ENCODE measurements around the gene DCLK1. TPM values are rescaled to one million over a fixed set of nuclear protein-coding genes. Genes with fewer than 3 reads are reported as not detected.

Gene DCLK1
- total RNA-seq, 1 donor from 2014 or later = 7.9 TPM

- Mint-ChIP-seq H3K36me3 (ENCODE audit: low read depth) (peaks cover 6% of the 10 kb centered on the region), H3K4me3 (ENCODE audit: unreplicated experiment) (no peak overlapping the region), H3K27ac (ENCODE audit: unreplicated experiment) (no peak overlapping the region), H3K9me3 (ENCODE audit: low read depth) (peaks cover 7% of the 10 kb centered on the region), H3K27me3 (ENCODE audit: low read depth) (no peaks in the 10 kb centered on the region), H3K4me1 (ENCODE audit: low read depth) (peaks cover 29% of the 10 kb centered on the region)
- no peak for DNase-seq (ENCODE audit: low spot score)
- TF ChIP-seq CTCF (IDR thresholded peaks at IDR 0.05) = no peak
Measured at GRCh38 chr13:35930665-35931631, 200.2 kb downstream of the DCLK1 start.

GRCh38 chr13:35927567-35928021 lies 203.6 kb downstream of the DCLK1 start:
- Mint-ChIP-seq H3K27me3 (ENCODE audit: low read depth) (no peaks in the 10 kb centered on the region), H3K4me1 (ENCODE audit: low read depth) (peaks cover 55% of the 10 kb centered on the region), H3K36me3 (ENCODE audit: low read depth) (no peaks in the 10 kb centered on the region), H3K9me3 (ENCODE audit: low read depth) (peaks cover 7% of the 10 kb centered on the region), H3K4me3 (ENCODE audit: unreplicated experiment) (no peak overlapping the region), H3K27ac (ENCODE audit: unreplicated experiment) (no peak overlapping the region)
- TF ChIP-seq CTCF (IDR thresholded peaks at IDR 0.05) = no peak
- no peak for DNase-seq (ENCODE audit: low spot score)

- no peak for TF ChIP-seq CTCF (IDR thresholded peaks at IDR 0.05)
- Mint-ChIP-seq H3K4me1 (ENCODE audit: low read depth) (peaks cover 60% of the 10 kb centered on the region), H3K27ac (ENCODE audit: unreplicated experiment) (no peak overlapping the region), H3K4me3 (ENCODE audit: unreplicated experiment) (no peak overlapping the region), H3K9me3 (ENCODE audit: low read depth) (peaks cover 3% of the 10 kb centered on the region), H3K36me3 (ENCODE audit: low read depth) (no peaks in the 10 kb centered on the region), H3K27me3 (ENCODE audit: low read depth) (no peaks in the 10 kb centered on the region)
- DNase-seq (ENCODE audit: low spot score) = no peak
Measured at GRCh38 chr13:35926859-35927530, 204.2 kb downstream of the DCLK1 start.

GRCh38 chr13:35925669-35926068 lies 205.5 kb downstream of the DCLK1 start:
- no peak for TF ChIP-seq CTCF (IDR thresholded peaks at IDR 0.05)
- no peak overlapping the region for H3K27ac Mint-ChIP-seq (ENCODE audit: unreplicated experiment)
- no peak for DNase-seq (ENCODE audit: low spot score)
- H3K27me3 Mint-ChIP-seq (ENCODE audit: low read depth) = no peaks in the 10 kb centered on the region
- no peaks in the 10 kb centered on the region for H3K36me3 Mint-ChIP-seq (ENCODE audit: low read depth)
- peaks cover 70% of the 10 kb centered on the region for H3K4me1 Mint-ChIP-seq (ENCODE audit: low read depth)
- peaks cover 1% of the 10 kb centered on the region for H3K9me3 Mint-ChIP-seq (ENCODE audit: low read depth)
- H3K4me3 Mint-ChIP-seq (ENCODE audit: unreplicated experiment) = no peak overlapping the region

- DNase-seq (ENCODE audit: low spot score) = no peak
- H3K4me1 Mint-ChIP-seq (ENCODE audit: low read depth) = peaks cover 71% of the 10 kb centered on the region
- TF ChIP-seq CTCF (IDR thresholded peaks at IDR 0.05) = no peak
- no peaks in the 10 kb centered on the region for H3K9me3 Mint-ChIP-seq (ENCODE audit: low read depth)
- H3K27ac Mint-ChIP-seq (ENCODE audit: unreplicated experiment) = peak overlapping the region; percentile 90
- H3K4me3 Mint-ChIP-seq (ENCODE audit: unreplicated experiment) = no peak overlapping the region
- H3K27me3 Mint-ChIP-seq (ENCODE audit: low read depth) = no peaks in the 10 kb centered on the region
- H3K36me3 Mint-ChIP-seq (ENCODE audit: low read depth) = no peaks in the 10 kb centered on the region
Measured at GRCh38 chr13:35923347-35923746, 207.8 kb downstream of the DCLK1 start.
